CD14-positive monocyte (primary cell): Measurements from ENCODE around the gene SH2D4B. TPM values are rescaled to one million over a fixed set of nuclear protein-coding genes. Genes with fewer than 3 reads are reported as not detected.

ENCODE experiments used
- DNase-seq, 3 donors: peaks; one replicate each; pipeline ENCODE4 v3.0.0-alpha.2; 2011 to 2022
- H2AFZ ChIP-seq: 2 replicates; pipeline ENCODE4 v1.6.0; 2012; ENCODE audit warnings: mild to moderate bottlenecking, low read depth, low read length, inconsistent platforms; ENCODE audit not compliant: insufficient read depth, poor library complexity, severe bottlenecking
- H3K27ac ChIP-seq, 2 donors: 1 replicate in 1 of 2; 2 replicates in 1 of 2; pipeline ENCODE4 v1.5.1; 2012 to 2013; ENCODE audit warnings: low read length in 2 of 2, control low read depth in 1 of 2, inconsistent platforms in 1 of 2, low read depth in 1 of 2, mild to moderate bottlenecking in 1 of 2
- H3K27me3 ChIP-seq, 2 donors: one replicate each; pipeline versions ENCODE4 v1.6.0 to v1.6.1; 2011 to 2013; ENCODE audit warnings: low read length in 2 of 2; ENCODE audit not compliant: control insufficient read depth in 2 of 2, insufficient read depth in 2 of 2
- H3K36me3 ChIP-seq, 2 donors: replicated peaks in 1 of 2; 1 replicate in 1 of 2; 2 replicates in 1 of 2; pipeline versions ENCODE4 v1.5.1 to v1.6.1; 2012 to 2013; ENCODE audit warnings: low read length in 2 of 2, control low read depth in 1 of 2, inconsistent platforms in 1 of 2, mild to moderate bottlenecking in 1 of 2; ENCODE audit not compliant: insufficient read depth in 2 of 2, control insufficient read depth in 1 of 2
- H3K4me1 ChIP-seq, 2 donors: 1 replicate in 1 of 2; 2 replicates in 1 of 2; pipeline versions ENCODE4 v1.5.1 to v1.6.1; 2012 to 2013; ENCODE audit warnings: low read length in 2 of 2, control low read depth in 1 of 2, inconsistent platforms in 1 of 2, mild to moderate bottlenecking in 1 of 2, moderate library complexity in 1 of 2; ENCODE audit not compliant: insufficient read depth in 2 of 2, control insufficient read depth in 1 of 2
- H3K4me2 ChIP-seq: replicated peaks from 2 replicates; pipeline ENCODE3; 2012; ENCODE audit warnings: low read length, moderate library complexity, mild to moderate bottlenecking; ENCODE audit not compliant: poor library complexity, severe bottlenecking; ENCODE audit errors: extremely low read depth
- H3K4me3 ChIP-seq, 3 experiments: fragments of 200-600 bp in 1 of 3; sonication (generic) in 1 of 3; replicated peaks in 1 of 3; 1 replicate in 2 of 3; 2 replicates in 1 of 3; pipeline ENCODE4 v1.5.1; 2011 to 2013; ENCODE audit warnings: low read length in 3 of 3, mild to moderate bottlenecking in 3 of 3, control low read depth in 2 of 3, low read depth in 2 of 3, inconsistent platforms in 1 of 3, moderate library complexity in 1 of 3
- H3K79me2 ChIP-seq: 2 replicates; pipeline ENCODE4 v1.6.0; 2012; ENCODE audit warnings: mild to moderate bottlenecking, control low read depth, inconsistent platforms, low read length, moderate library complexity; ENCODE audit not compliant: insufficient read depth
- H3K9ac ChIP-seq: 2 replicates; pipeline ENCODE4 v1.6.0; 2017; ENCODE audit warnings: low read length, mild to moderate bottlenecking; ENCODE audit not compliant: insufficient read depth, poor library complexity, severe bottlenecking
- H3K9me3 ChIP-seq, 2 donors: replicated peaks in 1 of 2; 1 replicate in 1 of 2; 2 replicates in 1 of 2; pipeline versions ENCODE4 v1.5.1 to v1.6.1; 2012 to 2013; ENCODE audit warnings: low read length in 2 of 2, control low read depth in 1 of 2; ENCODE audit not compliant: control insufficient read depth in 1 of 2, insufficient read depth in 1 of 2
- H4K20me1 ChIP-seq: 2 replicates; pipeline ENCODE4 v1.6.0; 2012; ENCODE audit warnings: mild to moderate bottlenecking, low read length, control low read depth, moderate library complexity; ENCODE audit not compliant: insufficient read depth
- H3K27ac Mint-ChIP-seq, 7 donors: one replicate each; pipeline ENCODE4 v1.8.0; 2020; ENCODE audit warnings: mild to moderate bottlenecking in 7 of 7, mixed read lengths in 7 of 7, moderate library complexity in 6 of 7, inconsistent platforms in 2 of 7
- H3K27me3 Mint-ChIP-seq, 3 donors: one replicate each; pipeline ENCODE4 v1.8.0; 2021 to 2022; ENCODE audit warnings: low read depth in 3 of 3, mild to moderate bottlenecking in 3 of 3, mixed read lengths in 3 of 3, moderate library complexity in 3 of 3, inconsistent platforms in 1 of 3
- H3K36me3 Mint-ChIP-seq, 2 donors: one replicate each; pipeline ENCODE4 v1.8.0; 2020; ENCODE audit warnings: mixed read lengths in 2 of 2, inconsistent platforms in 1 of 2, mild to moderate bottlenecking in 1 of 2
- H3K4me1 Mint-ChIP-seq: one replicate; pipeline ENCODE4 v1.8.0; 2020; ENCODE audit warnings: mild to moderate bottlenecking, mixed read lengths
- H3K4me3 Mint-ChIP-seq, 2 donors: one replicate each; pipeline ENCODE4 v1.8.0; 2020; ENCODE audit warnings: mild to moderate bottlenecking in 2 of 2, mixed read lengths in 2 of 2, moderate library complexity in 1 of 2
- H3K9me3 Mint-ChIP-seq, 7 donors: one replicate each; pipeline ENCODE4 v1.8.0; 2020 to 2022; ENCODE audit warnings: mixed read lengths in 7 of 7, mild to moderate bottlenecking in 6 of 7, moderate library complexity in 6 of 7, inconsistent platforms in 2 of 7
- CTCF ChIP-seq: fragments of 200-600 bp; IDR thresholded peaks from one replicate; pipeline ENCODE4 v1.8.0; 2022; ENCODE audit warnings: antibody characterized with exemption, mild to moderate bottlenecking
- WGBS: methylation state at CpG from one replicate; pipeline ENCODE4 v1.1.5; 2013; ENCODE audit warnings: missing lambda C conversion rate; ENCODE audit not compliant: insufficient coverage; 5-methylcytosine and 5-hydroxymethylcytosine counted together
- intact Hi-C, 2 donors: fragments of 100-400 bp; cut with micrococcal nuclease; formaldehyde crosslinking; loops; one replicate each; pipeline versions ENCODE4 v1.15.0 to v1.15.1; 2023
- polyA plus RNA-seq, 3 donors: library from polyadenylated mRNA; depleted of rRNA in 1 of 3; unstranded in 2 of 3; stranded (reverse) in 1 of 3; fragments of 300-500 nt in 2 of 3; fragments of >200 nt in 1 of 3; fragmentation: Illumina TruSeq in 2 of 3; gene quantifications; 1 replicate in 2 of 3; 2 replicates in 1 of 3; pipeline ENCODE4 v1.2.3, GENCODE V29; 2012 to 2021

The SH2D4B gene
- polyA plus RNA-seq, 3 donors, result 0.01 TPM; not detected in 2

DNA sequence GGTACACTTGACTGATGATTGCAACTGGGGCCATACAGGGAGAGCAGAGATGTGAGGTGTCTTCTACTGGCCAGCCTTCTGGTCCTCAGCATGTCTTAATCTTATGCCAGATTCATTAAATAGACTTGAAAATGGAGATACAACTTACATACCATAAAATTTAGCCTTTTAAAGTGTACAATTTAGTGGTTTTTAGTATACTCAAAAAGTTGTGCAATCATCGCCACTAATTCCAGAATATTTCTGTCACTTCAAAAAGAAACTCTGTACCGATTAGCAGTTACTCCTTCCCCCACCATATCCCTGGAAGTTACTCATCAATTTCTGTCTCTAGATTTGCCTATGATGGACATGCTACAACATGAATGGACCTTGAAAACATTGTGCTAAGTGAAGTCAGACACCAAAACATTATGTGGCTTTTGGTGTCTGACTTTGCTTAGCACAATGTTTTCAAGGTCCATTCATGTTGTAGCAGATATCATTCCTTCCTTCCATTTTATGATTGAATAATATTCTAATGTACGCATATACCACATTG, 53.0 kb downstream of the SH2D4B start:
- peaks cover 0 to 4% (median 0%) of the 10 kb centered on the region in 3 donors for H3K27me3 Mint-ChIP-seq
- H3K27ac Mint-ChIP-seq, result no peak overlapping the region
- H3K9me3 ChIP-seq, result no peaks in the 10 kb centered on the region
- H4K20me1 ChIP-seq, result no peaks in the 10 kb centered on the region
- H3K4me3 Mint-ChIP-seq, result no peak overlapping the region
- no peak overlapping the region for H3K27ac ChIP-seq
- H2AFZ ChIP-seq, result no peak overlapping the region
- no peak overlapping the region for H3K4me2 ChIP-seq
- H3K79me2 ChIP-seq, result no peaks in the 10 kb centered on the region
- no peak overlapping the region for H3K9ac ChIP-seq
- intact Hi-C loops, result no loop called here
- H3K4me1 Mint-ChIP-seq, result peaks cover 16% of the 10 kb centered on the region
- H3K36me3 Mint-ChIP-seq, result no peaks in the 10 kb centered on the region
- no CpG with 5 or more reads among the region's 3 CpGs for WGBS
- H3K4me3 ChIP-seq, result no peak overlapping the region
- H3K4me1 ChIP-seq, result peaks cover under 1 to 1% of the 10 kb centered on the region in 2 donors
- peaks cover 0 to 10% (median 3%) of the 10 kb centered on the region in 7 donors for H3K9me3 Mint-ChIP-seq
- TF ChIP-seq CTCF, result no peak
- no peaks in the 10 kb centered on the region for H3K36me3 ChIP-seq
- no peak for DNase-seq
- H3K27me3 ChIP-seq, result no peaks in the 10 kb centered on the region

DNA sequence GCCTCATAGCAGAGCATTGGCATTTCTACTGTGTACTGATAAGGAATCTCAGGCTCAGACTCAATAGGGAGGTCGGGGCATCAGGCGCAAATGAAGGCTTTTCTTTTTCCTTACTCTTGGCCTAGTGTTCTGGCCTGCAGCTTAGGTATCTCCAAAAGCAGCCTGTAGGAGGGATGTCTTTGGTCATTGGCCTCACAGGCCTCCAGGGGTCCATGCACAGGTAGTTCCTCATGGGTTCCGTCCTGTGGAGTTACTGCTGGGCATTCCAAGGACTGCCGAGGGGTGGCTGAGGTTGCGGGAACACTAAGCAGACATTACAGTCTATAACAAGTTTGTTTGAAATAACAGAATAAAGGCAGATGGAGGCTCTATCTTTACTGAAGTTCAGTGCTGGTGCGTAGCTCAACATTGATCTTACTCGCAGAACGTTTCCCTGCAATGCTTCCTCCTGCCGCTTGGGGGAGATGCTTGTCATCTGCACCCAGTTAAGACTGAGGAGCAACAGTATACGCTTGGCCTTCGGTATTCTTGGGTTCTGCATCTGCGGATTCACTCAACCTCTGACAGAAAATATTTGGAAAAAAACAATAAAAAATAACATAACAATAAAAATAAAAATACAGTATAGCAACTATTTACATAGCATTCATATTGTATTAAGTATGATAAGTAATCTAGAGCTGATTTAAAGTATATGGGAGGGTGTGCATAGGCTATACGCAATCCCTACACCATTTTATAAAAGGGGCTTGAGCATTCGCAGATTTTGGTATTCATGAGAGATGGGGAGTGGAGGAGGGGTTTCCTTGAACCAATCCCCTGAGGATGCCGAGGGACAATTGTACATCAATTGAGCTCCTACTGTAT, 58.9 kb downstream of the SH2D4B start:
- no peak overlapping the region for H3K4me2 ChIP-seq
- H3K9me3 ChIP-seq, result no peaks in the 10 kb centered on the region
- H4K20me1 ChIP-seq, result no peaks in the 10 kb centered on the region
- no peaks in the 10 kb centered on the region for H3K27me3 ChIP-seq
- intact Hi-C loops, result no loop called here
- H3K27me3 Mint-ChIP-seq, result peaks cover 0 to 2% (median 0%) of the 10 kb centered on the region in 3 donors
- no peak overlapping the region for H3K27ac ChIP-seq
- TF ChIP-seq CTCF, result peak; percentile 86
- H2AFZ ChIP-seq, result no peak overlapping the region
- H3K4me1 ChIP-seq, result peaks cover 34 to 36% of the 10 kb centered on the region in 2 donors
- no peaks in the 10 kb centered on the region for H3K36me3 ChIP-seq
- DNase-seq, result peak; percentile 38 to 58 (median 58)
- no peak overlapping the region for H3K4me3 ChIP-seq
- WGBS, result 61% methylated on average over 6 of the region's 15 CpGs
- H3K79me2 ChIP-seq, result no peaks in the 10 kb centered on the region
- H3K36me3 Mint-ChIP-seq, result no peaks in the 10 kb centered on the region
- H3K4me1 Mint-ChIP-seq, result peaks cover 44% of the 10 kb centered on the region
- no peak overlapping the region for H3K9ac ChIP-seq
- H3K27ac Mint-ChIP-seq, result peak overlapping the region in 1 of 7 donors; percentile 15
- peaks cover 0 to 4% (median 2%) of the 10 kb centered on the region in 7 donors for H3K9me3 Mint-ChIP-seq
- no peak overlapping the region for H3K4me3 Mint-ChIP-seq
